Adipose tissue (tissue), 3 donors: Measurements from ENCODE around the gene MAGEB10. TPM values are rescaled to one million over a fixed set of nuclear protein-coding genes. Genes with fewer than 3 reads are reported as not detected.
"Not testable (repeated sequence)": the region's sequence is repeated elsewhere in the genome, so short reads cannot be mapped to it uniquely, and the experiment has no call there.

ENCODE experiments used
- H3K27ac ChIP-seq: one replicate; pipeline ENCODE4 v1.5.1; 2013; ENCODE audit warnings: low read depth, low read length
- WGBS, 3 donors: extraction: QIAGEN DNeasy Blood & Tissue Kit; methylation state at CpG; one replicate each; pipeline ENCODE4 v1.1.7; 2013; 5-methylcytosine and 5-hydroxymethylcytosine counted together
- polyA plus RNA-seq, 3 donors: library from polyadenylated mRNA; stranded (reverse); fragments of 200-250 nt; gene quantifications; one replicate each; pipeline ENCODE4 v1.2.3, GENCODE V29; 2013
- donor health status: healthy with polysubstance abuse.
- donor health status: Bipolar disorder and iron deficiency.
- donor health status: healthy.

Gene MAGEB10, protein sequence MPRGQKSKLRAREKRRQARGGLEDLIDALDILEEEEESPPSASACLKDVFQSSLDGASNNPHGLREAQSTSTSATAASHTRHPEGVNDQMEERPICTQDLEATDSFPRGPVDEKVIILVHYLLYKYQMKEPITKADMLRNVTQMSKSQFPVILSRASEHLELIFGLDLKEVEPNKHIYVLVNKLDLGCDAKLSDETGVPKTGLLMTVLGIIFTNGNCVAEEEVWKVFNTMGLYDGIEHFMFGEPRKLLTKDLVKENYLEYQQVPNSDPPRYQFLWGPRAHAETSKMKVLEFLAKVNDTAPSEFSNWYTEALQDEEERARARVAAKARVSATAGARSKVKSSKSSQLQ
- not detected for polyA plus RNA-seq

DNA sequence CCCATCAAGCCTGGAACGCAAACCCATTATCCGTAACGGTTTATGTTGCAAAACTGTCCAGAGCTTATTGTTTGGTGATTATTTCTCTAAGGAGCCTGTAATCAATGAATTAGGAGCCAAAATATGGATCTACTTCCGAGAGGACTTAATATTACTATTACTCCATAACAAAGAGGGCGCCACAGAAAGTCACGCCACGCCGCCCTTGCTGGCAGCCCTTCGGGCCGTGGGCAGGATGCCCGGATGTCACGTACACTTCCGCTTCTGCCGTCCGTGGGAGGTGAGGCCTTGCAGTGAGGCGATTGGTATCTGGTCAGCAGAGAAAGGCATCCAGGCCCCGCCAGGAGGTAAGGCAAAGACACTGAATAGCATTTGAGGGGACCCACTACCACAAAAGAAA is at the start of gene MAGEB10:
MAGEB10 (plus strand) TSS at position 301 of the 400 bp plus-strand sequence. CDS start 13,317 bp downstream, outside the sequence.
- H3K27ac ChIP-seq = no peak within 1 kb of the TSS
- 89 to 96% (median 92%) methylated on average over 16 to 17 of the region's 17 CpGs for WGBS, 3 donors

GRCh38 chrX:27765718-27766117 is 42.1 kb upstream of the MAGEB10 start:
- WGBS, 3 donors = 76 to 90% (median 84%) methylated on average over 8 to 12 of the region's 12 CpGs
- no peak overlapping the region for H3K27ac ChIP-seq

DNA sequence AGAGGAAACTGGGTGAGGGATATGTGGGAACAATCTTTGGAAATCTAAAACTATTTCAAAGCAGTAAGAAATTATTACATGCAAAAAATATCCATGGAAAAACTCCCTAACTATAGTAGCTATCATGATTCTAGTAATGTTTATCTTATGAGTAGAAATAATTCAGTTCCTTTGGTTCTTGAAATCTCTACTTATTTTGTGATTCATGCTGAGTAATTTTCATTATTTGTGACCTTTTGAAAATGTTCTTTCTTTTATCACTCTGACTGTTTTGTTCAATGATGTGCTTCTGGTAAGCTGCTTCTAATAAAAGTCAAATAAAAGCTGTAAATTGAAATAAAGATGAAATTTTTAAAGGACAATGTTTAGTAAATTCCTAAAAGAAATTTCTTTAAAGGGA is 40.4 kb upstream of the MAGEB10 start:
- H3K27ac ChIP-seq = no peak overlapping the region

GRCh38 chrX:27775984-27776383 is 31.8 kb upstream of the MAGEB10 start:
- no peak overlapping the region for H3K27ac ChIP-seq
- WGBS, 3 donors = 68 to 91% (median 86%) methylated on average over 2 of the region's 2 CpGs

DNA sequence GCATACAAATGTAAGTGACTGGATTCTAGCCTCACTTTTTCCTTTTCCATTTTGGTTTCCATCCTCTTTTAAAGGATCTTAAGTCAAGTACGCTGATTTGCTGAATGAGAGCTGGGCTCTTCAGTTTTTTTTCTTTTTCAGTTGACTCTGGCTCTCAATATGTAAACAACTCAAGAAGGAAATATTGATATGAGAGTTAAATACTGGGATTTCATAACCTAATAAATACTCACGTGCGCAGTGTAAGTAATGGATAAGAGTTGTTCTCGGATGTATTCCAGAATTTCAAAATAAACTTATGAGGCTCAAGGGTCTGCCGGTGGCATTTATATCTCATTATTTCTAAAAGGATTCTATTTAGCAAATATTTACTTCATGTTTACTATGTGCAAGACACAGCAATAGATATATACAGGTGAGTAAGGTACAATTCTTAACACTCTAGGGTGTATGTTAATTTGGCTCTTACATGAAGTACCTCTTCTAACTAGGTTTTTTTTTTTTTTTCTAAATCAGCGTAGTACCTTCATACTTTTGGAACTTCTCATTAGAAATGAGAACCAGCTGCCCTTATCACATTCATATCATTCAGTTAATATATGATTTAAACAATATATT is 11.0 kb upstream of the MAGEB10 start:
- 44 to 66% (median 62%) methylated on average over 6 of the region's 6 CpGs for WGBS, 3 donors
- no peak overlapping the region for H3K27ac ChIP-seq

GRCh38 chrX:27797575-27797974 is 10.2 kb upstream of the MAGEB10 start:
- H3K27ac ChIP-seq = no peak overlapping the region
- WGBS, 3 donors = 32 to 68% (median 55%) methylated on average over 1 of the region's 1 CpG

GRCh38 chrX:27808226-27808625 is 436 bp downstream of the MAGEB10 start:
- whole genome bisulfite sequencing, 3 donors = 91 to 97% (median 94%) methylated on average over 12 to 14 of the region's 14 CpGs
- H3K27ac ChIP-seq = no peak overlapping the region

- 94 to 100% (median 96%) methylated on average over 9 to 26 of the region's 50 CpGs for WGBS, 3 donors
- H3K27ac ChIP-seq = not testable (repeated sequence)
Measured at GRCh38 chrX:27808991-27809859, 1.4 kb downstream of the MAGEB10 start.

DNA sequence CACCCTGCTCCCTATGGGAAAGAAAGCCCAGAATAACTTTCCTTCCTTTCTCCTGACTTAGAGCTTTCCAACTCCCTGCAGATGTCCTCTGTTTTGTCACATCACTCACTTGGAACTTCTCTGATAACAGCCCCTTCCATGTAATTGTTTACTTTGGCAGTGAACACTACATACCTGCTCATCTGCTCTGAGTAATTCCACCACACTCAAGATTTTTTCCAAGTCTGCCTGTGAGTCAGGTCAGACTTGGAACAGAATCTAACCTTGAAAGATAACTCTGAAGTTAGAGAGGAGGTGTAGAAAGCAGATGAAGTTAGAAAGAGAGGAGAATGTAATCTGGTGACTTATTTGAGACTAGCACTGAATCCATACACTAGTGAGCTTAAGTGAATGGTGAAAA is 7.4 kb downstream of the MAGEB10 start:
- no peak overlapping the region for H3K27ac ChIP-seq

DNA sequence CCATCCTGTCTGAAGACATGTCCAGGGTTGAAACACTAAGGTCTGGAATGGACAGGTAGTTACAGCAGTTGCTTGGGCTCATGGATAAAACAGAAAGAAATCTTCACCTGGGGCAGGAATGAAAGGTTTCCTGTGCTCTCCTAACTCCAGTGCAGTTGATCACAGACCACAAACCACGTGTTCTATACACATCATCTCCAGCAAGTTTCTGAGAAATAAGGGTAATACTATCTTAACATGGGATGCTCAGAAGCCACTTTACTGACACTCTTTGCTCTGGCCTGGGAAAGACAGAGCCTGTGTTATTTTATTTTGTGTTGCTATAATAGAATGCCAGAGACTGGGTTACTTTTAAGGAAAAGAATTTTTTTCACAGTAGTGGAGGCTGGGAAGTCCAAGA is 16.0 kb downstream of the MAGEB10 start:
- no peak overlapping the region for H3K27ac ChIP-seq
- 39 to 58% (median 53%) methylated on average over 1 of the region's 1 CpG for WGBS, 3 donors

DNA sequence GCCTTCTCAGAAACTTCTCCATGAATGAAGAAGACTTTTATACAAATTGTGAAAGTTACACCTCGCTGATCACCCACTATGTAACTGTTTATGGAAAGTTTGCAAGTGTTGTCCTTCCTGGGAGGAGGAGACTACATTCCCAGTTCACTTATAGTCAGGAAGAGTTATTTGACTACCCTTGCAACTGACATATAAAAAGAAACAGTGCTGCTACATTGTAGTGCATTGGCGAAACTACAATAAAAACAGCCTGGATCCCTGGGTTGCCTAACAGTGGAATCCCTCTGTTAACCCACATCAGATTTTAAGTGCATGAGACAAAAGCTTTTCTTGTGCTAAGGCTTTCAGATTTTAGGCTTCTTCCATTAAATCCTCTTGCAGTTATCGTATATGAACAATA is 30.4 kb downstream of the MAGEB10 start:
- H3K27ac ChIP-seq = no peak overlapping the region
- WGBS, 3 donors = 67 to 82% (median 76%) methylated on average over 3 of the region's 3 CpGs

DNA sequence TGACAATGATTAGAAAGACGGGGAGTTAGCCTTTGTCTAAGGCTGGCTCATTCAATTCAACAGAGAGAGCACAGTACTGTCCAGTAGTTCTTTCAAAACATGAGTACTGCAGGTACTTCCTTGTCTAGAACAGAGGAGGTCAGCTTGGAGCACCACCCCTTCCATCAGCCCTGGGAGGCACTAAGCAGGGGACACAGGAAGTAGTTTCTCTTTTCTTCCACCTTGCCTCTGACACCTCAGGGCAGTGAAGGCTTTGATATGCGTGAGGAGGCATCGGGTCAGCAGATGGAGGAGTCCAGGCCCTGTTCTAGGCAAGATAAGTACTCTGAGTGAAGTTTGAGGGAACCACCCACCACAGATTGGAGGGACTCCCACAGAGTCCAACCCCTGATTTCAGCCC is 33.1 kb downstream of the MAGEB10 start:
- 60 to 71% (median 70%) methylated on average over 3 of the region's 3 CpGs for WGBS, 3 donors
- H3K27ac ChIP-seq = no peak overlapping the region

- WGBS, 3 donors = 64 to 79% (median 66%) methylated on average over 4 of the region's 4 CpGs
- no peak overlapping the region for H3K27ac ChIP-seq
Measured at GRCh38 chrX:27842859-27843258, 35.1 kb downstream of the MAGEB10 start.

GRCh38 chrX:27860337-27860736 is 52.5 kb downstream of the MAGEB10 start:
- H3K27ac ChIP-seq = no peak overlapping the region

- no peak overlapping the region for H3K27ac ChIP-seq
- WGBS, 3 donors = 17 to 47% (median 41%) methylated on average over 30 to 35 of the region's 35 CpGs
Measured at GRCh38 chrX:27863809-27864208, 56.0 kb downstream of the MAGEB10 start.

Other genes with a start within 250 kb of the MAGEB10 start
- not detected for gene DCAF8L2, start 217.6 kb upstream of the MAGEB10 start, polyA plus RNA-seq
- not detected for gene DCAF8L1, start 173.5 kb downstream of the MAGEB10 start, polyA plus RNA-seq